ENCODE measurements around the gene RNF123. TPM values are rescaled to one million over a fixed set of nuclear protein-coding genes. Genes with fewer than 3 reads are reported as not detected.

The RNF123 gene
- total RNA-seq, 1 experiment from 2014 or later, result 55.0 TPM

DNA sequence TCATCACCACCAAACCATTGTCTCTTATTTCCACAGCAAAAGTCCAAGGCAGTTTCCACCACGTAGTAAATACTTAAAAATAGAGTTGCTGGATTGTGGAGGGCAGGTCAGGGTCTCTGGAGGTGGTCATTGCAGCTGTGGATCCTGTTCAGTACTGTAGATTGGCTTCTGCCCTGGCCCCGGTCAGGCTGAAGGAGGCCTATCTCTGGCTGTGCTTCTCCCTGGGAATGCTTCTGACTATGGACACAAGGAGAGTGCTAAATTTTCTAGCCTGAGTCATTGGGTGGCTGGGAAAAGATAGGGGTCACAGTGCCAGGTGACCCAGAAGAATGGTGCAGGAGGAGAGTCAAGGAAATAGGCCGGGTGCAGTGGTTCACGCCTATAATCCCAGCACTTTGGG, 60.7 kb downstream of the RNF123 start:
- DNase-seq (ENCODE audit: low spot score), result no peak

- DNase-seq (ENCODE audit: low spot score), result no peak
Observed at GRCh38 chr3:49751501-49751900, 62.1 kb downstream of the RNF123 start.

DNA sequence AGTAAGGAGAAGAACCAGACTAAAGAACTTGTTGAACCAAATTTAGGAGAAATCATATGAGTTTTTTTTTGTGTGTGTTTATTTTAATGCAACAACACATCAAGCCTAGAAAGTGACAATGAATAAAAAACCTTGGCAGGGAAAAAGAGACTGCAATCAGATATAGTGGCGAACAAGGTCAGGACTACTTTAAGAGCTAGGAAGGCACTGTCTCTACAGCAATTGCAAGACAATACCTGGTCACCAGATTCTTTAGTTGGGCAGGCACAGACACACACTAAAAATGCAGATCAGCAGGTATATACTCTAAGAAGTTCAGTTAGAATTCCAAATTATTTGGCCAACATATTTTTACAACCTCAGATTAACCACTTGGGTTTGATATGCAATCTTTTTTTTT, 65.2 kb downstream of the RNF123 start:
- DNase-seq (ENCODE audit: low spot score), result no peak

DNA sequence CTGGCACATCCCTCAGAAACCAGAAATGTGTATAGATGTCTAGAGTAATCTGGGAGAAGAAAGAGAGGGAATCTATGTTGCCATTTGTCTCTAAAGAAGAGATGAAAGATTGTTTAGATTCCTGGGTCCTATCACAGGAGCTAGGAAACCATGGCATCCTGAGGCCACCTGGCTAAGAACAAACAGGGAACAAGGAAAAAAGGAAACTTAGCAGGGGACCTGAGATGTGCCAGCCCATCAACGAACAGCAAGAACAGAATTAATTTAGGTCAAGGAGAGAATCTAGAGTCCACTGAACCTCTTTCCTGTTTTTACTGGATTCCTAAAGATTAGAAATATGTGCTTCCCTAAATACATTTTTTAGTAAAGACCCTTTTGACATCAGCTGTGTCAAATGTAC, 66.7 kb downstream of the RNF123 start:
- DNase-seq (ENCODE audit: low spot score), result no peak

DNA sequence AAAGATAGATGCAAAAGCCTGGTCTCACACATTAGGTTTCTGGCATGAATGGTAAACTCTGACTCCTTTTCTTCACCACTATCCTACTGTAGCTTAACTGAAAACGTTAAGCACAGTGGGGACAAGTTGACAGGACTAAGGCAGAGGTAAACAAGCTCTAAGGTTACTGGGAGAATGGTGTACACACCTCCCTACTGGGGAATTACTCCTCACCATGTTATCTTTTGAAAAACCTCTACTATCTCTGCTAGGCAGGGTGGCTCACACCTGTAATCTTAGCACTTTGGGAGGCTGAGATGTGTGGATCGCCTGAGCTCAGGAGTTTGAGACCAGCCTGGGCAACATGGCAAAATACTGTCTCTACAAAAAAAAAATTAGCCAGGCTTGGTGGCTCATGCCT, 67.8 kb downstream of the RNF123 start:
- DNase-seq (ENCODE audit: low spot score), result no peak

GRCh38 chr3:49759226-49759625, 69.9 kb downstream of the RNF123 start:
- DNase-seq (ENCODE audit: low spot score), result no peak

GRCh38 chr3:49761661-49762060, 72.3 kb downstream of the RNF123 start:
- no peak for DNase-seq (ENCODE audit: low spot score)

GRCh38 chr3:49763981-49764380, 74.6 kb downstream of the RNF123 start:
- DNase-seq (ENCODE audit: low spot score), result no peak

DNA sequence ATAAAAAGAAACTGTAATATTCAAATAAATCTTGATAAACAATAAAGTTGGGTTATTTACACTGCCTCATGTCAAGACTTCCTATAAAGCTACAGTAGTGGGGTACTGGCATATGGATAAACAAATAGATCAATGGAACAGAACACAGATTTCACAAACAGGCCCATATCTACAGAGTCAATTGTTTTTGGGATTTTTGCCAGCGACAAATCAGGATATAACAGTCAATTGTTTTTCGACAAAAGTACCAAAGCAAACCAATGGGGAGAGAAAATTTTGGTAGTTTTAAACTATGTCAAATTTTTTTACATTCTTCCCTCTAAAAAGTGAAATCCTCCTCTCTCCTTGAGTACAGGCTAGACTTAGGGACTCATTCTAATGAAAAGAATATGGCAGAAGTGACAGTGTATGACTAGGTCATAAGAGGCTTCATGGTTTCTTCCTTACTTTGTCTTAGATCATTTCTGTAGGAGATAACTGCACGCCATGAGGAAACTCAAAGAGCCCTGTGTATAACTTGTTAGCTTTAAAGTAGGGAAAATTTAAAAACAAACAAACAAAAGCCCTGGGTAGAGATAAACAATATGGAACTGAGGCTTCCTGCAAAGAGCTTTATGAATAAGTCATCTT, 80.0 kb downstream of the RNF123 start:
- no peak for DNase-seq (ENCODE audit: low spot score)

DNA sequence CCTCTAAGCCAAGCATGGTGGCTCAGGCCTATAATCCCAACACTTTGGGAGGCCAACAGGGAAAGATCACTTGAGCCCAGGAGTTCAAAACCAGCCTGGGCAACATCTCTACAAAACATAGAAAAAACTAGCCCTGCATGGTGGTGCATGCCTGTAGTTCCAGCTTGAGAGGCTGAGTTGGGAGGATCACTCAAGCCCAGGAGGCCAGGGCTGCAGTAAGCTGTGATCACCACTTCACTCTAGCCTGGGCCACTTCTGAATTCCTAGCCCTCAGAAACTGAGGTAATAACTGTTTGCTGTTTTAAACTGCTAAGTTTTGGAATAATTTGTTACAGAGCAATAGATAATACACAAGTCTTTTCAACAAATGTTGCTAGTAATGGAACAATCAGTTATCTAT, 80.6 kb downstream of the RNF123 start:
- no peak for DNase-seq (ENCODE audit: low spot score)

Other genes starting within 250 kb of the RNF123 start
- 132 and 135 TPM in 2 replicates for gene DAG1, start 219.3 kb upstream of the RNF123 start, total RNA-seq (2014; rRNA removed; shearing (Covaris generic))
- gene BSN, start 135.1 kb upstream of the RNF123 start, total RNA-seq (2014; rRNA removed; shearing (Covaris generic)), result 0.10 and 0.12 TPM in 2 replicates
- gene APEH, start 15.2 kb upstream of the RNF123 start, total RNA-seq (2014; rRNA removed; shearing (Covaris generic)), result 120 and 144 TPM in 2 replicates
- gene MST1, start 83 bp upstream of the RNF123 start, total RNA-seq (2014; rRNA removed; shearing (Covaris generic)), result 0.72 and 2.0 TPM in 2 replicates
- 0.41 and 1.0 TPM in 2 replicates for gene AMIGO3, start 30.1 kb downstream of the RNF123 start, total RNA-seq (2014; rRNA removed; shearing (Covaris generic))
- 25.6 and 27.3 TPM in 2 replicates for gene GMPPB, start 34.4 kb downstream of the RNF123 start, total RNA-seq (2014; rRNA removed; shearing (Covaris generic))
- 26.6 and 31.0 TPM in 2 replicates for gene IP6K1, start 97.0 kb downstream of the RNF123 start, total RNA-seq (2014; rRNA removed; shearing (Covaris generic))
- gene CDHR4, start 110.3 kb downstream of the RNF123 start, total RNA-seq (2014; rRNA removed; shearing (Covaris generic)), result not detected in 2 replicates
- gene INKA1, start 113.7 kb downstream of the RNF123 start, total RNA-seq (2014; rRNA removed; shearing (Covaris generic)), result 2.8 and 6.4 TPM in 2 replicates
- gene UBA7, start 124.4 kb downstream of the RNF123 start, total RNA-seq (2014; rRNA removed; shearing (Covaris generic)), result 13.1 and 19.7 TPM in 2 replicates
- 12.8 and 16.1 TPM in 2 replicates for gene TRAIP, start 167.0 kb downstream of the RNF123 start, total RNA-seq (2014; rRNA removed; shearing (Covaris generic))
- not detected in 2 replicates for gene CAMKV, start 180.3 kb downstream of the RNF123 start, total RNA-seq (2014; rRNA removed; shearing (Covaris generic))
- gene MST1R, start 214.3 kb downstream of the RNF123 start, total RNA-seq (2014; rRNA removed; shearing (Covaris generic)), result 1.1 and 1.9 TPM in 2 replicates
- 11.0 and 12.0 TPM in 2 replicates for gene MON1A, start 240.3 kb downstream of the RNF123 start, total RNA-seq (2014; rRNA removed; shearing (Covaris generic))

All from A172 (cell line).